HepG2 (cell line): ENCODE data around the gene SLC13A3. TPM values are rescaled to one million over a fixed set of nuclear protein-coding genes. Genes with fewer than 3 reads are reported as not detected.

Experiments used
- ELF1 ChIP-seq: sonication (generic); formaldehyde crosslinking; IDR thresholded peaks from 2 replicates; pipeline ENCODE4 v1.4.0; 2020; ENCODE audit warnings: missing genetic modification reagents
- ELF3 ChIP-seq: IDR thresholded peaks from 2 replicates; pipeline ENCODE4 v1.6.1; 2016; ENCODE audit warnings: missing genetic modification reagents, missing compliant biosample characterization
- ESRRA ChIP-seq: sonication (generic); formaldehyde crosslinking; IDR thresholded peaks from 2 replicates; pipeline ENCODE4 v1.5.1; 2020; ENCODE audit warnings: mild to moderate bottlenecking, low read depth, missing genetic modification reagents
- GTF3A ChIP-seq: sonication (generic); formaldehyde crosslinking; conservative IDR thresholded peaks from 2 replicates; pipeline ENCODE4 v1.4.0; 2020; ENCODE audit warnings: mild to moderate bottlenecking, missing genetic modification reagents
- HOXA3 ChIP-seq: sonication (generic); formaldehyde crosslinking; IDR thresholded peaks from 2 replicates; pipeline ENCODE4 v1.5.0; 2020; ENCODE audit warnings: missing genetic modification reagents
- JARID2 ChIP-seq: sonication (generic); formaldehyde crosslinking; IDR thresholded peaks from 2 replicates; pipeline ENCODE4 v1.8.1; 2023; ENCODE audit warnings: missing genetic modification reagents, inconsistent platforms; ENCODE audit not compliant: insufficient replicate concordance
- KAT7 ChIP-seq: IDR thresholded peaks from 2 replicates; pipeline ENCODE4 v1.6.1; 2018; ENCODE audit warnings: borderline replicate concordance, missing compliant biosample characterization
- MAZ ChIP-seq, 2 experiments: sonication (generic) in 1 of 2; formaldehyde crosslinking in 1 of 2; IDR thresholded peaks; 2 replicates each; pipeline versions ENCODE4 v1.5.0 to v1.6.1; 2012 to 2020; ENCODE audit warnings: low read depth in 2 of 2, mild to moderate bottlenecking in 2 of 2, borderline replicate concordance in 1 of 2, improper control_type of control experiment in 1 of 2, low read length in 1 of 2, missing genetic modification reagents in 1 of 2, moderate library complexity in 1 of 2
- MIER2 ChIP-seq: IDR thresholded peaks from 2 replicates; pipeline ENCODE4 v1.6.1; 2016; ENCODE audit warnings: missing biosample characterization, missing genetic modification reagents
- NFE2 ChIP-seq: sonication (generic); formaldehyde crosslinking; IDR thresholded peaks from 2 replicates; pipeline ENCODE4 v1.4.0; 2020; ENCODE audit warnings: missing genetic modification reagents
- RARA ChIP-seq: IDR thresholded peaks from 2 replicates; pipeline ENCODE4 v1.6.1; 2016; ENCODE audit warnings: missing genetic modification reagents, missing compliant biosample characterization
- SOX5 ChIP-seq: IDR thresholded peaks from 2 replicates; pipeline ENCODE4 v1.6.1; 2016; ENCODE audit warnings: borderline replicate concordance
- SP2 ChIP-seq: sonication (generic); formaldehyde crosslinking; IDR thresholded peaks from 2 replicates; pipeline ENCODE4 v1.5.1; 2020; ENCODE audit warnings: mild to moderate bottlenecking, missing genetic modification reagents
- SP4 ChIP-seq: sonication (generic); formaldehyde crosslinking; IDR thresholded peaks from 2 replicates; pipeline ENCODE4 v1.8.1; 2023; ENCODE audit warnings: mild to moderate bottlenecking, missing genetic modification reagents
- STAT5B ChIP-seq: sonication (generic); formaldehyde crosslinking; IDR thresholded peaks from 2 replicates; pipeline ENCODE4 v1.4.0; 2020; ENCODE audit warnings: missing genetic modification reagents
- TGIF2 ChIP-seq: IDR thresholded peaks from 2 replicates; pipeline ENCODE4 v1.6.1; 2016; ENCODE audit warnings: control low read depth, missing compliant biosample characterization
- TP53 ChIP-seq: sonication (generic); formaldehyde crosslinking; conservative IDR thresholded peaks from 2 replicates; pipeline ENCODE4 v1.4.0; 2020; ENCODE audit warnings: missing genetic modification reagents
- ZBTB20 ChIP-seq: sonication (generic); formaldehyde crosslinking; IDR thresholded peaks from 2 replicates; pipeline ENCODE4 v1.8.1; 2023; ENCODE audit warnings: missing genetic modification reagents, low read depth, mild to moderate bottlenecking, borderline replicate concordance
- ZNF12 ChIP-seq: sonication (generic); formaldehyde crosslinking; IDR thresholded peaks from 2 replicates; pipeline ENCODE4 v1.5.0; 2020; ENCODE audit warnings: missing genetic modification reagents
- ZNF143 ChIP-seq: sonication (generic); formaldehyde crosslinking; IDR thresholded peaks from 2 replicates; pipeline ENCODE4 v1.4.0; 2020; ENCODE audit warnings: missing genetic modification reagents
- ZNF264 ChIP-seq: sonication (generic); formaldehyde crosslinking; IDR thresholded peaks from 2 replicates; pipeline ENCODE4 v1.4.0; 2020; ENCODE audit warnings: missing genetic modification reagents
- ZNF44 ChIP-seq: sonication (generic); formaldehyde crosslinking; IDR thresholded peaks from 2 replicates; pipeline ENCODE4 v1.5.1; 2020; ENCODE audit warnings: mild to moderate bottlenecking, missing genetic modification reagents
- ZNF441 ChIP-seq: sonication (generic); formaldehyde crosslinking; IDR thresholded peaks from 2 replicates; pipeline ENCODE4 v1.7.0; 2021; ENCODE audit warnings: missing genetic modification reagents, borderline replicate concordance
- ZNF460 ChIP-seq: sonication (generic); formaldehyde crosslinking; IDR thresholded peaks from 2 replicates; pipeline ENCODE4 v1.5.1; 2020; ENCODE audit warnings: missing genetic modification reagents, mild to moderate bottlenecking, borderline replicate concordance
- ZNF703 ChIP-seq: sonication (generic); formaldehyde crosslinking; IDR thresholded peaks from 2 replicates; pipeline ENCODE4 v1.5.1; 2020; ENCODE audit warnings: missing genetic modification reagents, mild to moderate bottlenecking, moderate library complexity, borderline replicate concordance
- ZSCAN20 ChIP-seq: sonication (generic); formaldehyde crosslinking; IDR thresholded peaks from 2 replicates; pipeline ENCODE4 v1.4.0; 2020; ENCODE audit warnings: missing genetic modification reagents, mild to moderate bottlenecking, borderline replicate concordance
- ZSCAN25 ChIP-seq: sonication (generic); formaldehyde crosslinking; IDR thresholded peaks from 2 replicates; pipeline ENCODE4 v1.8.0; 2022; ENCODE audit warnings: mild to moderate bottlenecking, missing genetic modification reagents
- polyA plus RNA-seq, 8 experiments: library from polyadenylated mRNA; depleted of rRNA in 3 of 8; stranded (reverse) in 7 of 8; unstranded in 1 of 8; fragments of >200 nt; fragmentation: Illumina TruSeq in 4 of 8; extraction: Trizol in 4 of 8; gene quantifications; 2 replicates each; pipeline versions ENCODE4 v1.2.1 to v1.2.3, GENCODE V29; 2011 to 2016; ENCODE audit warnings: low read depth in 4 of 8, missing spikeins in 1 of 8, mixed read lengths in 1 of 8; ENCODE audit not compliant: insufficient read depth in 1 of 8
- total RNA-seq, 5 experiments: library from RNA; depleted of rRNA; stranded (reverse); fragments of >200 nt; fragmentation: Illumina TruSeq; extraction: Trizol; gene quantifications; 2 replicates each; pipeline ENCODE4 v1.2.3, GENCODE V29; 2016; ENCODE audit warnings: low read depth in 1 of 5
- TF ChIP-seq, protein P1 (sequence below): sonication (generic); formaldehyde crosslinking; IDR thresholded peaks from 2 replicates; pipeline ENCODE4 v1.5.0; 2020; ENCODE audit warnings: mild to moderate bottlenecking, missing genetic modification reagents
- TF ChIP-seq, protein P2 (sequence below): sonication (generic); formaldehyde crosslinking; IDR thresholded peaks from 2 replicates; pipeline ENCODE4 v1.8.1; 2023; ENCODE audit warnings: mild to moderate bottlenecking, inconsistent platforms, moderate library complexity, missing genetic modification reagents, borderline replicate concordance

Gene SLC13A3
- total and polyA plus RNA-seq, 2 of the 13 experiments (the other 11 are each of a cell fraction or from before 2014, with no cell fraction given): 66.5 to 76.0 TPM

DNA sequence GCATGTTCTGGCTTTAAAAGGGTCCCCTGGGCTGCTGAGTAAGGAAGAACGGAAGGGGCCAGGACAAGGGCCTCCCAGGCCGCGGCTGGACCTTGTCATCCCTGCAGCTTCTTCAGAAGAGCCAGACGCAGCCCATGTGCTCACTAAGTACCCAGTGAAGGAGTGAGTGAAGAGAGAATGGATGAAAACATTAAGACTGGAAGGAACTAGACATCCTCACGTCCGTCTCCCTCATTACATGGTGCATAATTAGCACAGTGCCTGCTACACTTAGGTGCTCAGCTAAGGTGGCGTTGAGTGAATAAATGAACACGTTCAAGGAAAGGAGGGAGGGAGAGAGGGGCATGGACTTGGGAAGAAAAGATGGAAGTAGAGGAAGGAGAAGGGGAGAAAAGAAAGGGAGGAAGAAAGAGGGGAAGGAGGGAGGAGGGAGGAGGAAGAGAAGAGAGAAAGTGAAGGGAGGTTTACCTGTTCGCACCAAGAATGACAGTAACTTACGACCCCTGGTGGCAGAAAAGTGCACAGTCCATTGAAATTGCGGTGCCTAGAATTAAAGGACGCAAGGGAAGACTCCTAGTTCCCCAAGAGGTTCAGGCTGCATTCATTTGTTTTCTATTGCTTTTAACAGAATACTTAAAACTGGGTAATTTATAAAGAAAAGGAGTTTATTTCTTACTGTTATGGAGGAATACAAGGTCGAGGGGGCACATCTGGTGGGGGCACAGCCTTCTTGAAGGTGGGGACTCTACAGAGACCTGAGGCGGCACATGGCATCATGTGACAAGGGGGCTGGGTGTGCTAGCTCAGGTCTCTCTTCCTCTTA is 30.0 kb upstream of the SLC13A3 start (continued):
- TF ChIP-seq, protein P1, sequence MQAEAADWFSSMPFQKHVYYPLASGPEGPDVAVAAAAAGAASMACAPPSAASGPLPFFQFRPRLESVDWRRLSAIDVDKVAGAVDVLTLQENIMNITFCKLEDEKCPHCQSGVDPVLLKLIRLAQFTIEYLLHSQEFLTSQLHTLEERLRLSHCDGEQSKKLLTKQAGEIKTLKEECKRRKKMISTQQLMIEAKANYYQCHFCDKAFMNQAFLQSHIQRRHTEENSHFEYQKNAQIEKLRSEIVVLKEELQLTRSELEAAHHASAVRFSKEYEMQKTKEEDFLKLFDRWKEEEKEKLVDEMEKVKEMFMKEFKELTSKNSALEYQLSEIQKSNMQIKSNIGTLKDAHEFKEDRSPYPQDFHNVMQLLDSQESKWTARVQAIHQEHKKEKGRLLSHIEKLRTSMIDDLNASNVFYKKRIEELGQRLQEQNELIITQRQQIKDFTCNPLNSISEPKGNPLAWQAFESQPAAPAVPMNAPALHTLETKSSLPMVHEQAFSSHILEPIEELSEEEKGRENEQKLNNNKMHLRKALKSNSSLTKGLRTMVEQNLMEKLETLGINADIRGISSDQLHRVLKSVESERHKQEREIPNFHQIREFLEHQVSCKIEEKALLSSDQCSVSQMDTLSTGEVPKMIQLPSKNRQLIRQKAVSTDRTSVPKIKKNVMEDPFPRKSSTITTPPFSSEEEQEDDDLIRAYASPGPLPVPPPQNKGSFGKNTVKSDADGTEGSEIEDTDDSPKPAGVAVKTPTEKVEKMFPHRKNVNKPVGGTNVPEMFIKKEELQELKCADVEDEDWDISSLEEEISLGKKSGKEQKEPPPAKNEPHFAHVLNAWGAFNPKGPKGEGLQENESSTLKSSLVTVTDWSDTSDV (CRISPR knock-in tag): no peak
- TF ChIP-seq TP53 (CRISPR knock-in tag) (no peak), ZSCAN25 (no peak), ELF1 (CRISPR knock-in tag) (no peak), ZNF460 (CRISPR knock-in tag) (no peak), GTF3A (CRISPR knock-in tag) (no peak; the same call in 1 of the 2 replicates), ZNF264 (no peak), RARA (peak; percentile 38; the same call in 1 of the 2 replicates), TGIF2 (CRISPR knock-in tag) (peak; percentile 91), ESRRA (0 out of 2 replicates have a peak, but pooled peaks have one; percentile 14), MAZ (IDR thresholded peaks at IDR 0.05; ENCODE audit: borderline replicate concordance, low read depth, low read length) (no peak), MAZ (CRISPR knock-in tag; IDR thresholded peaks at IDR 0.05; ENCODE audit: low read depth) (no peak), HOXA3 (CRISPR knock-in tag) (no peak), SP2 (no peak), ZBTB20 (CRISPR knock-in tag) (peak; percentile 44; the same call in 1 of the 2 replicates), SP4 (CRISPR knock-in tag) (no peak; the same call in none of the 2 replicates), ZNF12 (CRISPR knock-in tag) (0 out of 2 replicates have a peak, but pooled peaks have one; percentile 28), ELF3 (peak; percentile 89), JARID2 (no peak), STAT5B (CRISPR knock-in tag) (no peak), ZNF703 (CRISPR knock-in tag) (no peak), MIER2 (CRISPR knock-in tag) (peak; percentile 49; the same call in 1 of the 2 replicates), ZNF143 (CRISPR knock-in tag) (no peak), NFE2 (no peak), ZSCAN20 (CRISPR knock-in tag) (no peak), ZNF441 (no peak), ZNF44 (no peak), KAT7 (peak; percentile 88; the same call in 1 of the 2 replicates), SOX5 (CRISPR knock-in tag) (peak; percentile 71)
- TF ChIP-seq, protein P2, sequence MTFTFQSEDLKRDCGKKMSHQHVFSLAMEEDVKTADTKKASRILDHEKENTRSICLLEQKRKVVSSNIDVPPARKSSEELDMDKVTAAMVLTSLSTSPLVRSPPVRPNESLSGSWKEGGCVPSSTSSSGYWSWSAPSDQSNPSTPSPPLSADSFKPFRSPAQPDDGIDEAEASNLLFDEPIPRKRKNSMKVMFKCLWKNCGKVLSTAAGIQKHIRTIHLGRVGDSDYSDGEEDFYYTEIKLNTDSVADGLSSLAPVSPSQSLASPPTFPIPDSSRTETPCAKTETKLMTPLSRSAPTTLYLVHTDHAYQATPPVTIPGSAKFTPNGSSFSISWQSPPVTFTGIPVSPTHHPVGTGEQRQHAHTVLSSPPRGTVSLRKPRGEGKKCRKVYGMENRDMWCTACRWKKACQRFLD: no peak
